Heart left ventricle (tissue), 13 donors: ENCODE data around the gene MCM10.

Experiments used
- CTCF ChIP-seq, 12 donors: fragments of 200-600 bp; sonication (generic) in 4 of 12; IDR thresholded peaks; one replicate each; pipeline versions ENCODE4 v1.5.0 to v1.8.0; 2018 to 2022; ENCODE audit warnings: antibody characterized with exemption in 12 of 12, mild to moderate bottlenecking in 5 of 12
- POLR2A ChIP-seq, 2 donors: fragments of 450-650 bp; IDR thresholded peaks; one replicate each; pipeline ENCODE4 v1.6.1; 2017; ENCODE audit warnings: antibody characterized with exemption in 2 of 2, mild to moderate bottlenecking in 2 of 2, moderate library complexity in 2 of 2
- donor health status: ischemic (EF 13 %, LVEDD 7.1; RV severe dilation, severe dysfunction).
- donor health status: DM: no; HTN: yes; CAD: no.
- donor health status: DM: no; HTN: no; CAD: no.
- donor health status: ischemic (EF 25% LVEDD 6.9; RV normal size, moderate dysfunction).
- donor health status: ischemic (EF 25% LVEDD 5.7; RV mildly dilated, moderate dysfunction).
- donor health status: ischemic (EF 35%, LVEDD 5.7; RV mildly dilated, moderate dysfunction).
- donor health status: nonischemic (EF 11% LVEDD 7.7; RV severe dilation, severe dysfunction).
- donor health status: DM: yes; HTN: yes; CAD: no.
- donor health status: PGD.
- donor health status: ischemic (EF 29% LVEDD 5.4; RV normal size, mild dysfunction).
- donor health status: nonischemic (EF 23%, LVEDD 6.1; RV moderate dilation, normal function).

GRCh38 chr10:13223241-13223640 is 61.9 kb downstream of the MCM10 start:
- TF ChIP-seq CTCF (IDR thresholded peaks at IDR 0.05) (no peak), POLR2A (IDR thresholded peaks at IDR 0.05) (no peak)
